HepG2 (cell line): ENCODE data around the gene ACADS. TPM values are rescaled to one million over a fixed set of nuclear protein-coding genes. Genes with fewer than 3 reads are reported as not detected.

Experiments used
- CTCF ChIP-seq: sonication (generic); formaldehyde crosslinking; IDR thresholded peaks from 2 replicates; pipeline ENCODE4 v1.5.0; 2020; ENCODE audit warnings: mild to moderate bottlenecking, missing genetic modification reagents, moderate library complexity
- GABPA ChIP-seq, 2 experiments: IDR thresholded peaks; 2 replicates each; pipeline ENCODE4 v1.6.1; 2011 to 2016; ENCODE audit warnings: low read depth in 2 of 2, low read length in 1 of 2, missing biosample characterization in 1 of 2, missing genetic modification characterization in 1 of 2
- HNF1B ChIP-seq: sonication (generic); formaldehyde crosslinking; IDR thresholded peaks from 2 replicates; pipeline ENCODE4 v1.5.1; 2020; ENCODE audit warnings: mild to moderate bottlenecking, moderate library complexity, missing genetic modification reagents
- ISL2 ChIP-seq: sonication (generic); formaldehyde crosslinking; IDR thresholded peaks from 2 replicates; pipeline ENCODE4 v1.5.0; 2020; ENCODE audit warnings: missing genetic modification reagents
- MNT ChIP-seq: fragments of 450-650 bp; IDR thresholded peaks from 2 replicates; pipeline ENCODE4 v1.6.1; 2016
- POLR2A ChIP-seq, 2 experiments: IDR thresholded peaks; 2 replicates each; pipeline ENCODE4 v1.6.1; 2011; ENCODE audit warnings: low read depth in 2 of 2, low read length in 2 of 2, mild to moderate bottlenecking in 1 of 2, moderate library complexity in 1 of 2; ENCODE audit not compliant: insufficient read depth in 1 of 2
- RAD21 ChIP-seq: fragments of 450-650 bp; formaldehyde crosslinking; IDR thresholded peaks from 2 replicates; pipeline ENCODE4 v1.5.0; 2020; ENCODE audit warnings: mild to moderate bottlenecking
- RAD51 ChIP-seq: fragments of 450-650 bp; IDR thresholded peaks from 2 replicates; pipeline ENCODE4 v1.6.1; 2016; ENCODE audit warnings: borderline replicate concordance
- SP140L ChIP-seq: sonication (generic); formaldehyde crosslinking; IDR thresholded peaks from 2 replicates; pipeline ENCODE4 v1.4.0; 2020; ENCODE audit warnings: missing genetic modification reagents, borderline replicate concordance
- TERF1 ChIP-seq: sonication (generic); formaldehyde crosslinking; IDR thresholded peaks from 2 replicates; pipeline ENCODE4 v1.8.0; 2022; ENCODE audit warnings: mild to moderate bottlenecking, missing genetic modification reagents, moderate library complexity
- TMF1 ChIP-seq: sonication (generic); formaldehyde crosslinking; IDR thresholded peaks from 2 replicates; pipeline ENCODE4 v1.8.1; 2022; ENCODE audit warnings: low read depth, missing genetic modification reagents
- YEATS2 ChIP-seq: sonication (generic); formaldehyde crosslinking; IDR thresholded peaks from 2 replicates; pipeline ENCODE4 v1.4.0; 2020; ENCODE audit warnings: missing genetic modification reagents, borderline replicate concordance
- ZHX1 ChIP-seq: sonication (generic); formaldehyde crosslinking; IDR thresholded peaks from 2 replicates; pipeline ENCODE4 v1.8.1; 2022; ENCODE audit warnings: low read depth, mild to moderate bottlenecking, missing genetic modification reagents
- ZNF431 ChIP-seq: sonication (generic); formaldehyde crosslinking; IDR thresholded peaks from 2 replicates; pipeline ENCODE4 v1.9.0; 2022; ENCODE audit warnings: missing genetic modification reagents, low read depth, mild to moderate bottlenecking, borderline replicate concordance
- ZNF512 ChIP-seq: sonication (generic); formaldehyde crosslinking; IDR thresholded peaks from 2 replicates; pipeline ENCODE4 v1.4.0; 2020; ENCODE audit warnings: mild to moderate bottlenecking, missing genetic modification reagents
- polyA plus RNA-seq, 8 experiments: library from polyadenylated mRNA; depleted of rRNA in 3 of 8; stranded (reverse) in 7 of 8; unstranded in 1 of 8; fragments of >200 nt; fragmentation: Illumina TruSeq in 4 of 8; extraction: Trizol in 4 of 8; gene quantifications; 2 replicates each; pipeline versions ENCODE4 v1.2.1 to v1.2.3, GENCODE V29; 2011 to 2016; ENCODE audit warnings: low read depth in 4 of 8, missing spikeins in 1 of 8, mixed read lengths in 1 of 8; ENCODE audit not compliant: insufficient read depth in 1 of 8
- total RNA-seq, 5 experiments: library from RNA; depleted of rRNA; stranded (reverse); fragments of >200 nt; fragmentation: Illumina TruSeq; extraction: Trizol; gene quantifications; 2 replicates each; pipeline ENCODE4 v1.2.3, GENCODE V29; 2016; ENCODE audit warnings: low read depth in 1 of 5

Gene ACADS
- total and polyA plus RNA-seq, 2 of the 13 experiments (the other 11 are each of a cell fraction or from before 2014, with no cell fraction given): 17.4 to 27.7 TPM

- TF ChIP-seq HNF1B (CRISPR knock-in tag) (peak; percentile 86), YEATS2 (CRISPR knock-in tag) (peak; percentile 77), ZHX1 (CRISPR knock-in tag) (peak; percentile 26; the same call in 1 of the 2 replicates), ZNF512 (no peak), TERF1 (peak; percentile 41; the same call in 1 of the 2 replicates), TMF1 (CRISPR knock-in tag) (peak; percentile 88), GABPA (IDR thresholded peaks at IDR 0.05; ENCODE audit: low read depth, low read length) (peak; percentile 82), GABPA (CRISPR knock-in tag; IDR thresholded peaks at IDR 0.05; ENCODE audit: low read depth) (peak; percentile 94), RAD51 (no peak), ZNF431 (no peak), ISL2 (peak; percentile 58), RAD21 (CRISPR knock-in tag) (peak; percentile 63), POLR2A (IDR thresholded peaks at IDR 0.05; ENCODE audit: insufficient read depth in 1 of 2, low read depth in 2 of 2, low read length in 2 of 2) (peak; percentile 65 to 91), CTCF (CRISPR knock-in tag) (peak; percentile 59), SP140L (CRISPR knock-in tag) (no peak), MNT (peak; percentile 38)
Observed at GRCh38 chr12:120686690-120687577, 38.7 kb upstream of the ACADS start, which contains the start of gene MLEC (continued).
